Suprapubic skin (tissue), 4 donors: Measurements from ENCODE around the gene NAA10. TPM values are rescaled to one million over a fixed set of nuclear protein-coding genes. Genes with fewer than 3 reads are reported as not detected.

Experiments
- DNase-seq, 2 donors: peaks; one replicate each; pipeline ENCODE4 v3.0.0-alpha.2; 2019; ENCODE audit warnings: low spot score in 2 of 2
- H3K27ac ChIP-seq: fragments of 200-600 bp; sonication (generic); one replicate; pipeline ENCODE4 v1.5.1; 2019
- H3K27me3 ChIP-seq: fragments of 200-600 bp; sonication (generic); one replicate; pipeline ENCODE4 v1.5.1; 2019
- H3K36me3 ChIP-seq: fragments of 200-600 bp; sonication (generic); one replicate; pipeline ENCODE4 v1.5.1; 2019
- H3K4me1 ChIP-seq: fragments of 200-600 bp; sonication (generic); one replicate; pipeline ENCODE4 v1.5.1; 2019
- H3K4me3 ChIP-seq: fragments of 200-600 bp; sonication (generic); one replicate; pipeline ENCODE4 v1.5.1; 2019; ENCODE audit warnings: mild to moderate bottlenecking
- H3K9me3 ChIP-seq: fragments of 200-600 bp; sonication (generic); one replicate; pipeline ENCODE4 v1.5.1; 2019
- CTCF ChIP-seq, 2 donors: fragments of 200-600 bp in 1 of 2; fragments of 450-650 bp in 1 of 2; sonication (generic) in 1 of 2; IDR thresholded peaks; one replicate each; pipeline ENCODE4 v1.5.1; 2016 to 2019; ENCODE audit warnings: antibody characterized with exemption in 2 of 2, mild to moderate bottlenecking in 1 of 2, moderate library complexity in 1 of 2
- EP300 ChIP-seq: sonication (generic); formaldehyde crosslinking; IDR thresholded peaks from one replicate; pipeline ENCODE4 v1.6.1; 2017; ENCODE audit warnings: antibody characterized with exemption
- POLR2A ChIP-seq, 2 donors: fragments of 450-650 bp; IDR thresholded peaks; one replicate each; pipeline ENCODE4 v1.6.1; 2017; ENCODE audit warnings: antibody characterized with exemption in 2 of 2, mild to moderate bottlenecking in 2 of 2, moderate library complexity in 2 of 2
- POLR2AphosphoS5 ChIP-seq, 3 donors: sonication (generic); formaldehyde crosslinking; IDR thresholded peaks; one replicate each; pipeline ENCODE4 v1.6.1; 2017; ENCODE audit warnings: antibody characterized with exemption in 3 of 3
- WGBS: methylation state at CpG from one replicate; pipeline ENCODE4 v1.1.5; 2018; 5-methylcytosine and 5-hydroxymethylcytosine counted together
- total RNA-seq, 4 donors: library from RNA; depleted of rRNA; stranded (reverse); fragments of >200 nt; gene quantifications; one replicate each; pipeline ENCODE4 v1.1.0, GENCODE V29; 2016

The NAA10 gene
- total RNA-seq, 4 donors from 2014 or later, result 58.5 to 97.2 (median 73.0) TPM

- peaks cover 72% of the 10 kb centered on the region for H3K36me3 ChIP-seq
- 91% methylated on average over 11 of the region's 11 CpGs for WGBS
- H3K27ac ChIP-seq, result no peak overlapping the region
Observed at GRCh38 chrX:153961292-153961691, 26.5 kb upstream of the NAA10 start.

GRCh38 chrX:153960786-153961185, 25.9 kb upstream of the NAA10 start:
- Histone ChIP-seq H3K27ac (no peak overlapping the region), H3K9me3 (no peaks in the 10 kb centered on the region), H3K4me1 (peaks cover 2% of the 10 kb centered on the region), H3K36me3 (peaks cover 77% of the 10 kb centered on the region), H3K4me3 (no peak overlapping the region), H3K27me3 (no peaks in the 10 kb centered on the region)
- no peak for TF ChIP-seq EP300
- no peak for TF ChIP-seq POLR2A (IDR thresholded peaks at IDR 0.05)
- no peak for TF ChIP-seq POLR2AphosphoS5 (IDR thresholded peaks at IDR 0.05)
- TF ChIP-seq CTCF (IDR thresholded peaks at IDR 0.05), result no peak
- WGBS, result 94% methylated on average over 20 of the region's 22 CpGs
- no peak for DNase-seq

More at GRCh38 chrX:153961292-153961691, 26.5 kb upstream of the NAA10 start:
- Histone ChIP-seq H3K9me3 (no peaks in the 10 kb centered on the region), H3K27me3 (no peaks in the 10 kb centered on the region), H3K4me3 (no peak overlapping the region), H3K4me1 (peaks cover 7% of the 10 kb centered on the region)
- TF ChIP-seq POLR2A (IDR thresholded peaks at IDR 0.05) (no peak), EP300 (no peak), CTCF (IDR thresholded peaks at IDR 0.05) (no peak), POLR2AphosphoS5 (IDR thresholded peaks at IDR 0.05) (no peak)
- DNase-seq, result no peak

GRCh38 chrX:153960077-153960476, 25.2 kb upstream of the NAA10 start:
- H3K27me3 ChIP-seq, result no peaks in the 10 kb centered on the region
- peaks cover 85% of the 10 kb centered on the region for H3K36me3 ChIP-seq
- H3K9me3 ChIP-seq, result no peaks in the 10 kb centered on the region
- no peak overlapping the region for H3K27ac ChIP-seq
- 95% methylated on average over 13 of the region's 16 CpGs for WGBS
- H3K4me3 ChIP-seq, result no peak overlapping the region
- DNase-seq, result no peak
- no peaks in the 10 kb centered on the region for H3K4me1 ChIP-seq
- TF ChIP-seq POLR2A (IDR thresholded peaks at IDR 0.05) (no peak), CTCF (IDR thresholded peaks at IDR 0.05) (no peak), EP300 (no peak)

- WGBS, result 93% methylated on average over 3 of the region's 15 CpGs
- H3K4me3 ChIP-seq, result no peak overlapping the region
- no peak for TF ChIP-seq CTCF (IDR thresholded peaks at IDR 0.05)
- no peak for TF ChIP-seq POLR2AphosphoS5 (IDR thresholded peaks at IDR 0.05)
- no peaks in the 10 kb centered on the region for H3K4me1 ChIP-seq
- no peaks in the 10 kb centered on the region for H3K9me3 ChIP-seq
- no peaks in the 10 kb centered on the region for H3K27me3 ChIP-seq
- DNase-seq, result no peak
- peaks cover 89% of the 10 kb centered on the region for H3K36me3 ChIP-seq
- H3K27ac ChIP-seq, result no peak overlapping the region
Observed at GRCh38 chrX:153959649-153960048, 24.8 kb upstream of the NAA10 start.

GRCh38 chrX:153958605-153959004, 23.8 kb upstream of the NAA10 start:
- Histone ChIP-seq H3K4me3 (no peak overlapping the region), H3K27ac (no peak overlapping the region), H3K4me1 (no peaks in the 10 kb centered on the region), H3K27me3 (no peaks in the 10 kb centered on the region), H3K36me3 (peaks cover 90% of the 10 kb centered on the region), H3K9me3 (no peaks in the 10 kb centered on the region)
- no peak for DNase-seq
- WGBS, result 80% methylated on average over 2 of the region's 14 CpGs
- TF ChIP-seq EP300 (no peak), CTCF (IDR thresholded peaks at IDR 0.05) (no peak)
